GM21825 (cell line): ENCODE results near the gene RPS6KB2.
"Not testable (repeated sequence)": the region's sequence is repeated elsewhere in the genome, so short reads cannot be mapped to it uniquely, and the experiment has no call there.

Experiments used
- ATAC-seq: cut with Tn5 transposase; IDR thresholded peaks from one replicate; pipeline ENCODE4 v1.9.1; 2021; ENCODE audit warnings: mild to moderate bottlenecking, moderate library complexity; ENCODE audit not compliant: unreplicated experiment

The RPS6KB2 gene

DNA sequence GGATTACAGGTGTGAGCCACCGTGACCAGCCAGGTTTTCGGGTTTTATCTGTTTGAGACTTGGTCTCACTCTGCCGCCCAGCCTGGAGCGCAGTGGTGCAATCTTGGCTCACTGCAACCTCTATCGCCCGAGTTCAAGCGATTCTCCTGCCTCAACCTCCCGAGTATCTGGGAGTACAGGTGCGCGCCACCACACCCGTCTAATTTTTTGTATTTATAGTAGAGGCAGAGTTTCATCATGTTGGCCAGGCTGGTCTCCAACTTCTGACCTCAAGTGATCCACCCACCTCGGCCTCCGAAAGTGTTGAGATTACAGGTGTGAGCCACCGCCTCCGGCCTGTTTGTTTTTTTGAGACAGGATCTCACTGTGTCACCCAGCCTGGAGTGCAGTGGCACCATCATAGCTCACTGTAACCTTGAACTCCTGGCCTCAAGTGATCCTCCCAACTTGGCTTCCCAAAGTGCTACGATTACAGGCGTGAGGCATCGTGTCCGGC, 882 bp upstream of the RPS6KB2 start:
- not testable (repeated sequence) for ATAC-seq

DNA sequence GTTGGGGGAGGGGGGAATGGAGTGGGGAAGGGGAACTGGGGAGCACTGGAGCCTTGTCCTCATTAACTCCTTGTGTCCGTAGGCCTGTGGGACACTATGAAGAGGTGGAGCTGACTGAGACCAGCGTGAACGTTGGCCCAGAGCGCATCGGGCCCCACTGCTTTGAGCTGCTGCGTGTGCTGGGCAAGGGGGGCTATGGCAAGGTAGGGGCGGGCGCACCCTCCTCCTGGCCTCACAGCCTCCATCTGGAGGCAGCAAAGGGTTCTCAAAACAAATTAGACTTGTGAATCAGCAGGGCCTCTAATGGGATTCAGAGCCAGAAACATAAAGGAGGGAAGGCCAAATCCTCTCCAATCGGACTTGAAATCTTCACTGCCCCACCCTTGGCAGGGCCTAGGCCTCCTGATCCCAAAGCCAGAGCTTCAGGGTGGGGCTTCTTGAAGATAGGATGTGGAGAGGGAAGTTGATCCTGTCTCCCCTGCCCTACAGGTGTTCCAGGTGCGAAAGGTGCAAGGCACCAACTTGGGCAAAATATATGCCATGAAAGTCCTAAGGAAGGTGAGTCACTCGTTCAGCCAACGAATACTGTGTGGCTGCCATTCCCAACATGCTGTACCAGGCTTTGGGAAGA, 859 bp downstream of the RPS6KB2 start:
- no peak for ATAC-seq

DNA sequence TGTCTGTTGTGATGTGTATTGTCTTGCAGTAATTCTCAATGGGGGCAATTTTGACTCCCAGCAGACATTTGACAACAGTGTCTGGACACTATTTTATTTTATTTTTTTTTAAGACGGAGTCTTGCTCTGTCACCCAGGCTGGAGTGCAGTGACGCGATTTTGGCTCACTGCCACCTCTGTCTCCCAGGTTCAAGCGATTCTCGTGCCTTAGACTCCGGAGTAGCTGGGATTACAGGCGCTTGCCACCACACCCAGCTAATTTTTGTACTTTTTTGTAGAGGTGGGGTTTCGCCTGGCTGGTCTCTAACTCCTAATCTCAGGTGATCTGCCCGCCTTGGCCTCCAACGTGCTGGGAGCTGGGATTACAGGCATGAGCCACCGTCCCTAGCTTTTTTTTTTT, 1.4 kb downstream of the RPS6KB2 start:
- ATAC-seq, result no peak

DNA sequence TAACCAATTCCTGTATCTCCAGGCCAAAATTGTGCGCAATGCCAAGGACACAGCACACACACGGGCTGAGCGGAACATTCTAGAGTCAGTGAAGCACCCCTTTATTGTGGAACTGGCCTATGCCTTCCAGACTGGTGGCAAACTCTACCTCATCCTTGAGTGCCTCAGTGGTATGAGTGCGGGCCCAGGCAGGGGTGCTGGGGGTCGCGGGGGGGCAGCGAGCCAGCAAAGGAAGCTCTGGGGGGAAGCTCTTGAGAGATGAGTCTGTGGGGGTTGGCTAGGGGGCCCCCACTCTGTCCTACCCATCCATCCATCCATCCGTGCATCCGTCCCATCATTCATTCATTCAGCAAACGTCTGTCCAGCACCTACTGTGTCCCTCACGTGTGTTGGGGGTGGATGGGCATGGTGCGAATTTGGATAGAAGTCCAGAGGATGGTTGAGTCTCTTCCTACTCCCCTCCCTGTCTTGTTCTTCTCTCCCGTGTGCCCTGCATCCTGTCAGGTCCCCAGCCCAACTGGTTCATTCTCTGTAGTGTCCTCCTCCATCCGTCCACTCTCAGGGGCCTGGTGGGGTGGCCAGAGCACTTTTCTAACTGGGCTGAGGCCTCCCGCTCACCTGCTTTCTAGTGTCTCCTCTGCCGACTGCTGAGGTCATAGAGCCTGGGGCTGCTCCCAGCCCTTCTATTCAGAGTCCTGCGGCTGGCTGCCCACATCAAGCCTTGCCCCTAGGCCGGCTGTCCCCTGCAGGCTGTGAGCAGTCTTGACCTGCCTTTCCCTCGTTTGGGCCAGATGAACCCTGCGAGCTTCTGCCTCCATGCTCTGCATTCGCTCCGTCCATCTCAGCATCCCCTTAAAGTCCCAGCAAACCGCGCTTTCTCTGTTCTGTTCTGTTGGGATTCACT, 3.3 kb downstream of the RPS6KB2 start:
- ATAC-seq, result no peak

DNA sequence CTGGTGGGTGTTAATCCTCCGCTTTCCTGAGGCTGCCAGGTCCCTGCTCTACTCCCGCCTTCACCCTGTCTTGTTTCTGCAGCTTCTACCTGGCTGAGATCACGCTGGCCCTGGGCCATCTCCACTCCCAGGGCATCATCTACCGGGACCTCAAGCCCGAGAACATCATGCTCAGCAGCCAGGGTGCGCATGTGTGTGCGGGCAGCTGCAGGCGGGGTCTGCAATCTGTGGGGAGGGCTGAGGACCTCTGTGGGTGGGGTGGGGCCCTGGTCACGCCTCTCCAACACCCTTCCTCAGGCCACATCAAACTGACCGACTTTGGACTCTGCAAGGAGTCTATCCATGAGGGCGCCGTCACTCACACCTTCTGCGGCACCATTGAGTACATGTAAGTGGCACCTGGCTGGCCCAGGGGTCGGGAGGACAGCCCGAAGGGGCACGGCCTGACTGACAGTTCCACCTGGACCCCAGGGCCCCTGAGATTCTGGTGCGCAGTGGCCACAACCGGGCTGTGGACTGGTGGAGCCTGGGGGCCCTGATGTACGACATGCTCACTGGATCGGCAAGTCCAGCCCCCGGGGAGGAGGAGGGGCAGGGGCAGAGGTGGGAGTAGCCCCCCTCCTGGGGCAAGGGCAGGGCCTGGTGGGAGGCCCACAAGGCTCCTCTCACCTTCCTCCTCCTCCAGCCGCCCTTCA, 4.5 kb downstream of the RPS6KB2 start:
- ATAC-seq, result no peak

DNA sequence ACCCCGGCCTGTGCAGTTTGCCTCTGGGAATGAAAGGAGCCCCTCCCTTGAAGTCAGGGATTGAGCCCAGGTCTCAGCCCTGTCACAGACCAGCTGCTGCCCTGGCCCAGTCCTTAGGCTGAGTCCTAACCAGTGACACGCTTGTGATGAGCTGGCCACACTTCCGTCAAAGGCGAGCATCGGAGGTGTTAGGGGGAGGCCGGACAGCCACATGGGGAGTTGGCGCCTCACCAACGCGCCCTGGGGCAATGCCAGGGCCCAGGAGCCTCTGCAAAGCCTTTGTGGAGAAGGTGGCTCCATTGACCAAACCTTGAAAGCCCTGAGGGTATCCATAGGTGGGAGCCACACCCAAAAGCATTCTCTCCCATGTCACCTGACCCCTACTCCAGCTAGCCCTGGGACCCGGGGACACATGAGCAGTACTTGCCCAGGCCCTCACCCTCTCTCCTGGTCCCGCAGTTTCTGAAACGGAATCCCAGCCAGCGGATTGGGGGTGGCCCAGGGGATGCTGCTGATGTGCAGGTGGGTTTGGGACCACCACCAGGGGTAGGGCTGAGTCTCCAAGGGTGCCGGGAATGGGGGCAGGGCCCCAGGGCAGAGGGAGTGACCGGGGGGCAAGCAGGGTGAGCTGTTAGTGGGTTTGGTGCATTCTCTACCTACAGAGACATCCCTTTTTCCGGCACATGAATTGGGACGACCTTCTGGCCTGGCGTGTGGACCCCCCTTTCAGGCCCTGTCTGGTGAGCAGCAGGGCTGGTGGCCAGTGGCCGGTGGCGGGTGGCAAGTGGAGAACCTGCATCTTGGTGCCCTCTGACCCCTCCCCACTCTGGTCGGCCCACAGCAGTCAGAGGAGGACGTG, 5.5 kb downstream of the RPS6KB2 start:
- no peak for ATAC-seq

DNA sequence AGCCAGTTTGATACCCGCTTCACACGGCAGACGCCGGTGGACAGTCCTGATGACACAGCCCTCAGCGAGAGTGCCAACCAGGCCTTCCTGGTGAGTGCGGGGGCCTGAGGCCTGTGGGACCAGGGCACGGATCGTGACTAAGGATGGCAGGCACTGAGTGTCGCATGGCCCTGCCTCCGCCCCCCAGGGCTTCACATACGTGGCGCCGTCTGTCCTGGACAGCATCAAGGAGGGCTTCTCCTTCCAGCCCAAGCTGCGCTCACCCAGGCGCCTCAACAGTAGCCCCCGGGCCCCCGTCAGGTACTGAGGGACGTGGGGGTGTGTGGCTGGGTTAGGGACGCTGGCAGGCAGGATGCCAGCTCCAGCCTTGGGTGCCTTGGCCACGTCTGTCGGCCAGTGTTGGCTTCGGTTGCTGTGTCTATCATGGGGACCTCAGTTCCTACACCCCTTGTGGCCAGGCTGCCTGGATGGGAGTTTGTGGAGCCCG, 6.1 kb downstream of the RPS6KB2 start:
- no peak for ATAC-seq

DNA sequence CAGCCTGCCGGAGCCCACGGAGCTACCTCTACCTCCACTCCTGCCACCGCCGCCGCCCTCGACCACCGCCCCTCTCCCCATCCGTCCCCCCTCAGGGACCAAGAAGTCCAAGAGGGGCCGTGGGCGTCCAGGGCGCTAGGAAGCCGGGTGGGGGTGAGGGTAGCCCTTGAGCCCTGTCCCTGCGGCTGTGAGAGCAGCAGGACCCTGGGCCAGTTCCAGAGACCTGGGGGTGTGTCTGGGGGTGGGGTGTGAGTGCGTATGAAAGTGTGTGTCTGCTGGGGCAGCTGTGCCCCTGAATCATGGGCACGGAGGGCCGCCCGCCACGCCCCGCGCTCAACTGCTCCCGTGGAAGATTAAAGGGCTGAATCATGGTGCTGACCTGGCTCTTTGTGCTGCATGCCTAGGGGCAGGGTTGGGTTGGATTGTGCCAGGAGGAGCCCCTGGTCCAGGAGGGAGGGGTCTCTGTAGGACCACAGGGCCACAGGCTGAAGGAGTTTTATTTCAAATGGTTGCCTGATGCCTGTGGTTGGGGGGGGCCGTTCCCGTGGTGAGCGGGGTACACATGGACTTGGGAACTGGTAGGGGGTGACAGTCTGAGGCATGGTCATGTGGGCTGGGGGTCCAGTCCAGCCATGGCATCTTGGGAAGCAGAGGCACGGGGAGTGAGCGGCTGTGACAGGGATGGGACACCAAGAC, 6.9 kb downstream of the RPS6KB2 start:
- ATAC-seq, result no peak

DNA sequence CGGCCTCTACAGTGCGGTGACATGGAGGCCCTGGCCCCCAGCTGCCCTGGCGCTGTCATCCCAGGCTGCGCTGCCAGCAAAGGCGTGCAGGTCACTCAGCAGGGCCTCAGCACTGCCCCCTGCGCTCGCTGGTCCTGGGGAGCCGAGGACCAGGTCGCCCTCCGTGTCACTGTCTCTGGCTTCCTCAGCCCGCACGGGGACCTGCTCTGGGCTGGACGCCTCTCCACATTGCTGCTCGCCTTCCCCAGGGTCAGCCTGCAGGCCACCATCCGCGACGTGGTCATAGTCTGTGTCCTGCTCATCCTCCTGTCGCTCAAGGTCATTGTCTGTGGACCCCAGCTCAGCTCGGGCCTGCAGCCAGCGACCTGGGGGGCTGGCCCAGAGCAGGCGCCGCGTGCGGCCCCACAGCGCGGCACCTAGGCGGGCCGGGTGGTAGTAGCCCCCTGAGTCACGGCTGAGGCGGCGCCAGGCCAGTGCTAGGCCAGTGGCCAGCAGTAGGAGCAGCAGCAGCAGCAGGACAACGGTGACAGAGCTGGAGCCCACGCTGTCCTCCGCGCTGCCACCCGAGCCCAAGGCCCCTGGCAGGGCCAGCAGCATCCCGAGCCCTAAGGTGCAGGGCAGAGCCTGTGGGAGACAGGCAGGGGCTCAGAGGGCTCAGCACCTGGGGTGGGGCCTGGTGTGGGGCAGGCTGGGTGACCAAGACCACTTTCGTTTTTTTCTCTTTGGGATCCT, 7.6 kb downstream of the RPS6KB2 start:
- ATAC-seq, result no peak

DNA sequence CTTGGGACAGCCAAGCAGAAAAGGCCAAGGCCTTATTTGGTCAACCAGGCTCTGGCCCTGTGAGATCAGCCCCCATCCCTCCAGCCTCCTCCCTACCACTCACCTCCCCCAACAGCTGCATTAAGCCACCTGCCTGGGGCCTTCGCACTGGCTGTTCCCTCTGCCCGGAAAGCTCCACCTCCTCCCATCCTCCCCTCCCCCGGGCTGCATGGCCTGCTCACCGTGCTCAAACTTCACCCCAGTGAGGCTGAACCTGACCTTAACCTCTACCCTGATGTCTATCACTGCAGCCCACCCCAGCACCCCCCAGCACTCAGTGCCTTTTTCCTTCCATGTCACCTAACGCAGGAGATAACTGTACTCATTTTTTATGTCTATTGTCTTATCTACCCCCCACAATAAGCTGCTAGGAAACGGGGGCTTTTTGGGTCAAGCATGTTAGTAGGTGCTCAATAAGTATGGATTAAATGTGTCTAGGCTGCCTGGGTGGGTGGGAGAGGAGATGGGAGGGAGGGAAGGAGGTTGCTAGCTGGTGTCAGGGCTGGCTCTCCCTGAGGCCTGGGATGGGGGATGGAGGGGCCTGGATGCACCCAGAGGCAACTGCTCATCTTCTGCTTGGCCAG, 8.3 kb downstream of the RPS6KB2 start:
- no peak for ATAC-seq

DNA sequence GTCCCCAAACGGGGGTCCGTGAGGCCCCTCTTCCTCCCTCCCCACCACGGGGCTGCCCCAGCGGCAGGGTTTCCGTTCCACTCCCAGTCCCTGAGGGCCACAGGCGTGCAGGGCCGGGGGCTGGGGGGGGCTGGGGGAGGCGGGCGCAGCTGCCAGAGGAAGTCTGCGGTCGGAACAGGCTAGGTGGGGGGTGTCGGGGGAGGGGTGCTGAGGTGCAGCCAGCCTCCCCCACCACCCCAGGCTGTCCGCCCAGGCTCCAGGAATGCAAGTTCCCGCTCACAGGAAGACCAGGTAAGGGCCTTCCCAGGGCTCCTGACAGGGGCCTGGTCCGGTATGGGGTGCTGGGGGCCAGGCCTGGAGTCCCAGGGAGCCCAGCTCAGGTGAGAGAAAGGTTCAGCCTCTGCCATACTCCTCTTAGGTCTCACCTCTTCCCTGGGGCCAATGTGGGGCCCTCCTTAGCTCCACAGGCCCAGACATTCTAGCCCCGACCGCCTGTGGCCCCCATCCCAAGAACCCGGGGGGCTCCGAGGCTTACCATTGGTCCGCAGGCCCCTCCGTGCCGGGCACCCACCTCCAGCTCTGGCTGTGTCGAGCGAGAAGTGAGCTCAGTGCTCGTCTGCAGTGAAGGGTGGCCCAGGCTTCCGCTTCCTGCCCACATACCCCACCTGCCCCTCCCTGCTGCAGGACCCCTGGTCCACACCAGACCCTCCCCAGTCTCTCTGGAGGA, 9.0 kb downstream of the RPS6KB2 start, which contains the start of gene PTPRCAP:
Gene PTPRCAP (minus strand): TSS at position 601 of the 727 bp plus-strand sequence. CDS start 63 bp downstream, at position 538.
- no peak for ATAC-seq

DNA sequence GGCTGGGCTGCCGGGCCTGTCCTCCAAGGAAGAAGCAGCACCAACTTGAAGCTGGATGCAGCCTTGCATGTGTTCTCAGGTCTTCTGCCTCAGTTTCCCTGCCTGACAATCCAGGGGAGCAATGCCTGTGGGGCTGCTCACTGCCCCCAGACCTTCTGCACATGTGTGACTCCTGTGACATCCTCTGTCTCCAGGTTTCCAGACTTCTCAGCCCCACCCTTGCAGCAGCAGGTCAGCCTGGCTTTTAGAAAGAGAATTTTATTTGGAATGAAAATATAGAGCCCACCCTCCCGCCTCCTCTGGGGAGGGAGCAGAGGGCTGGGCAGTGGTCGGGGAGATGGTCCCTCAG, 9.5 kb downstream of the RPS6KB2 start:
- ATAC-seq, result no peak

DNA sequence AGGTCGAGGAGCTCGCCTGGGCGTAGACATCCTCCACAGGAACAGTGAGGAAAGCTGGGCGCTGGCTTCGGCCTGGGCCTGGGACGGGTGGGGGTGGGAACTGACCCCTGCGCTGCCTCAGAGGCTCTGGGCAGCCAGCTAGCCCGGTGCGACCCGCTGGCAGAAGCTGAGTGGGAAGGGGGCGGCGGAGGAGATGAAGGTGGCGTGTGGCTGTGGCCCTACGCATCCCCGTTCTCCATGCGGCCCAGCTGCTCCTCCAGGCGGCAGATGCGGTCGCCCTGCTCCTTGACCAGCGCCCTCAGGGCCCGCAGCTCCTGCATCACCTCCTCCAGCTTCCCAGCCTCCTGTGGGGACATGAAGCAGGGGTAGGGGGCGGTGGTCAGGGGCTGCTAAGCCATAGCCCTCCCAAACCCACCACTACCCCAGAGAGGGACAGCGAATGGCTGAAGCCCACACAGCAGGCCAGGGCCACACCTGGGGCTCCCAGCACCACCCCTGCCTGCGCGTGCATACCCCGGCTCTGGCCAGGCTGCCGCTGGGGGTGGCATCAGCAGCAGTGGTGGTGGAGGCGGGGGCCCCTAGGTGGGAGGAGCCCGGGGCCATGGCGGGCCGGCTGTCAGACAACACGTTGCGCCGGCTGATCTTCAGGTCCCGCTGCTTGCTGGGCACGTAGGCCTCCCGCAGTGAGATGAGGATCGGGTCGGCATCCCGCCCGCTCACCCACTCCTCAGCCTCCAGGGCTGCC, 10.0 kb downstream of the RPS6KB2 start:
- no peak for ATAC-seq

DNA sequence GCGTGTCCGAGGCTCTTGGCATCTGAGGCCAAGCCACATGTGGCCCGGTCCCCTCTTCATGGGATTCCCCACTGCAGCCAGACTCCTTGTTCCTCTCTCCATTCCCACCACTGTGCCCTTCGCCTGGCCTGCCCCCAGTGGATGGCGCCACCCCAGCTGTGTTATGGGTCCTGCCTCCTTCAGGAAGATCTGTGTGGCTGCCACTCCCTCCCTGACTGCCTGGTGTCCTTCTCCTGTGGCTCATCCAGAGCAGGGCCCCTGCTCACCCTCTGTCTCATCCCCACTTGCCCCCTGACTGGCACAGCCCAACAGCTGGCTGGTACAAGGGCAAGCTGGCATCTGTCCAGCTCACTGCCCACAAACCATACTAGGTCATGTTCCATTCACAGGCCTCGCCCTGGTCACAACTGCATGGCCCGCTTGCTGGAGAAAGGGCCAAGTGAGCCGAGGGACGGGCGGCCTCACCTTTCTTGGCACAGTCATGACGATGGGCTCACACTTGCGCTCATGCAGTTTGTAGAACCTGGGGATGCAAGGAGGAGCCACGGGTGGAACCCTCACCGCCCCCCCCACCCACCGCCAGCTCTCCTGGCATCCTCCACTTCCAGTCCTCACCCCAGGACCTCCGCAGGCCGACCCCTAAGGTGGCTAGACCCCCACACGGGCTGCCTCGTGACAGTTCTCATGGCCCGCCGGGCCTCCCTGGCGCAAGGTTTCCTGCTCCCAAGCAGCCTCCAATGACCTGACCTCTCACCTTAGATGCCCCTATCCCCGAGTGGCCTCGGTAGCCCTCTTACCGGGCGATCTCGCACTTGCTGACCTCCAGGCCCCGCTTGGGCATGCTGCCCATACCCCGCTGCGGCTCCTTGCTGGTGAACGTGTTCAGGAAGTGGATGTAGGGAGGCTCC, 11.3 kb downstream of the RPS6KB2 start:
- ATAC-seq, result no peak

DNA sequence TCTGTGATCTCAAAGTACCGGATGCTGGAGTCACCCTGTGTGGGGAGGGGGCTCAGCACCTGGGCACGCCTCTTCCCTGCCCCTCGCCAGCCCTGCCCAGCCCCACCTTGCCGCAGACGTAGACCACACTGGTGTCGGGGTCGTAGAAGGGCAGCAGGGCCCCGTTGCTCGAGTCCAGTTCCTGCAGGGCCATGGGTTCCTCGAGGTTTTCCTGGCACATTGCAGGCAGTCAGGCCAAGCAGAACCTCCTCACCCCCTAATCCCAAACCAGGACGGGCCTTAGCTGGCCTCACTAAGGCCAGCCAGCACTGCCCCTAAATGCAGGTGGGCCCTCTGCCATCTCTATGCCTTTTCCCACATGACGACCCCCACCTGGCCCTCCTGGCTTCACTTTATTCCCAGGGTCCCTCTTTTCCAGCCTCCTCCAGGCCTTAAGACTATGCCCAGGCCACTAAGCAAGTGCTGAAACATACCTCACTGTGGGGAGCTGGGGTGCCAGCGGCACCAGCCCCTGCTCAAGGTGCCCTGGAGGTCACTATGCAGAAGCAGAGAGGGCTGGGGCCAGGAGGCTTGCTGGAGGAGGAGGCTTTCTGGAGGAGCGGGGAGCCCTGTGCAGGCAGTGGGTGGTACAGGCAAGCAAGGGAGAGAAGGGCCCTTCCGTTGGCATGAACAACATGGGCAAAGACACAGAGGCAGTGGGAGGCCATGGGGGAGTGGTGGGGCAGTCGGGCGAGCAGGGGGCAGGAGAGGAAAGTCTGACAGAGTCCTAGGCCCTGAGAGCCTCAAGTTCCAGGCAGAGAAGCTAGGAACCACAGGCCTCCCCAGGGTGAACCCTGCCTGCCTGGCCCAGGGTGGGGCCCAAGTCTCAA, 12.2 kb downstream of the RPS6KB2 start:
- no peak for ATAC-seq
